NCI-H2196 (cell line): ENCODE data around the gene COMP.

Source experiments
- DNase-seq: peaks from one replicate; lab custom pipeline; 2025; ENCODE audit not compliant: unreplicated experiment; lab: John Stamatoyannopoulos, UW

COMP gene

GRCh38 chr19:18804139-18804601, 13.1 kb upstream of the COMP start:
- DNase-seq: no peak

- no peak for DNase-seq
Observed at GRCh38 chr19:18803550-18804138, 12.5 kb upstream of the COMP start.

- no peak for DNase-seq
Observed at GRCh38 chr19:18802354-18802753, 11.2 kb upstream of the COMP start.

- no peak for DNase-seq
Observed at GRCh38 chr19:18800636-18801035, 9.5 kb upstream of the COMP start.

- DNase-seq: no peak
Observed at GRCh38 chr19:18800079-18800478, 9.0 kb upstream of the COMP start.

GRCh38 chr19:18799389-18799970, 8.4 kb upstream of the COMP start:
- no peak for DNase-seq

- DNase-seq: no peak
Observed at GRCh38 chr19:18798384-18799352, 7.6 kb upstream of the COMP start.

- peak; percentile 13 for DNase-seq
Observed at GRCh38 chr19:18796239-18796638, 5.1 kb upstream of the COMP start.

GRCh38 chr19:18795540-18795939, 4.4 kb upstream of the COMP start:
- no peak for DNase-seq

GRCh38 chr19:18794692-18795091, 3.6 kb upstream of the COMP start:
- DNase-seq: no peak

- DNase-seq: no peak
Observed at GRCh38 chr19:18794029-18794313, 2.9 kb upstream of the COMP start.

GRCh38 chr19:18793144-18794028, 2.3 kb upstream of the COMP start:
- no peak for DNase-seq

GRCh38 chr19:18792661-18793060, 1.6 kb upstream of the COMP start:
- no peak for DNase-seq

- DNase-seq: no peak
Observed at GRCh38 chr19:18791315-18791678, 192 bp upstream of the COMP start.

GRCh38 chr19:18789883-18790565, 1.1 kb downstream of the COMP start:
- DNase-seq: peak; percentile 76

GRCh38 chr19:18789422-18789869, 1.7 kb downstream of the COMP start:
- DNase-seq: no peak

- no peak for DNase-seq
Observed at GRCh38 chr19:18788529-18789421, 2.3 kb downstream of the COMP start.

- peak; percentile 82 for DNase-seq
Observed at GRCh38 chr19:18785179-18786124, 5.7 kb downstream of the COMP start.

GRCh38 chr19:18784786-18785120, 6.4 kb downstream of the COMP start:
- DNase-seq: no peak
